ENCODE results near the gene CLIC6. TPM values are rescaled to one million over a fixed set of nuclear protein-coding genes. Genes with fewer than 3 reads are reported as not detected.
"Not testable (repeated sequence)": the region's sequence is repeated elsewhere in the genome, so short reads cannot be mapped to it uniquely, and the experiment has no call there.

CLIC6 gene
- polyA plus RNA-seq, 3 donors: not detected

- Histone ChIP-seq H2AFZ (ENCODE audit: insufficient read depth, low read depth, low read length, poor library complexity, severe bottlenecking) (no peak overlapping the region), H3K27ac (ENCODE audit: low read depth in 1 of 2, low read length in 2 of 2) (no peak overlapping the region), H4K20me1 (ENCODE audit: insufficient read depth, low read length) (no peaks in the 10 kb centered on the region), H3K36me3 (replicated peaks in 1 of 2; ENCODE audit: control insufficient read depth in 1 of 2, insufficient read depth in 2 of 2, low read length in 2 of 2) (no peaks in the 10 kb centered on the region), H3K4me1 (ENCODE audit: control insufficient read depth in 1 of 2, insufficient read depth in 2 of 2, low read length in 2 of 2) (no peaks in the 10 kb centered on the region), H3K9me3 (replicated peaks in 1 of 2; ENCODE audit: control insufficient read depth in 1 of 2, insufficient read depth in 1 of 2, low read length in 2 of 2) (no peaks in the 10 kb centered on the region), H3K27me3 (ENCODE audit: control insufficient read depth in 2 of 2, insufficient read depth in 2 of 2, low read length in 2 of 2) (no peaks in the 10 kb centered on the region), H3K4me2 (replicated peaks; ENCODE audit: extremely low read depth, low read length, poor library complexity, severe bottlenecking) (no peak overlapping the region), H3K4me3 (replicated peaks in 1 of 3; ENCODE audit: low read depth in 2 of 3, low read length in 3 of 3) (no peak overlapping the region), H3K9ac (ENCODE audit: insufficient read depth, low read length, poor library complexity, severe bottlenecking) (no peak overlapping the region), H3K79me2 (ENCODE audit: insufficient read depth, low read length) (no peaks in the 10 kb centered on the region)
- DNase-seq: no peak
- Mint-ChIP-seq H3K36me3 (no peaks in the 10 kb centered on the region), H3K27me3 (ENCODE audit: low read depth in 3 of 3) (peaks cover 5 to 11% (median 7%) of the 10 kb centered on the region in 3 donors), H3K9me3 (peaks cover 0 to 2% (median 0%) of the 10 kb centered on the region in 7 donors), H3K4me3 (no peak overlapping the region), H3K27ac (no peak overlapping the region), H3K4me1 (peaks cover 2% of the 10 kb centered on the region)
- 90% methylated on average over 2 of the region's 7 CpGs for whole genome bisulfite sequencing (ENCODE audit: insufficient coverage)
- intact Hi-C loops (cut with micrococcal nuclease): no loop called here
- no peak for TF ChIP-seq CTCF (IDR thresholded peaks at IDR 0.05)
Observed at GRCh38 chr21:34715985-34716596, 47.3 kb downstream of the CLIC6 start.

DNA sequence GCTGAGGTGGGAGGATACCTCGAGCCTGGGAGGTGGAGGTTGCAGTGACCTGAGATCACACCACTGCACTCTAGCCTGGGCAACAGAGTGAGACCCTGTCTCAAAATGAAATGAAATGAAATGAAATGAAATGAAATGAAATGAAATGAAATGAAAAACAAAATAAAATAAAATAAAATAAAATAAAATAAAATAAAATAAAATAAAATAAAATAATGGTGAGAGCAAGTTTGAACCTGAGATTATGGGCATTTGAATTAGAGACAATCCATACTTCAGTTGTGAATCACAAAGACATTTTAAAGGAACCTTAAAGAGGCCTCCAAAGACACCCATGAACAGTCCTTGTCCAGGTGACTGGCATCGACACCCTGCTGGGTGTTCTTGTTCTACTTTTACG is 49.7 kb downstream of the CLIC6 start:
- H3K79me2 ChIP-seq (ENCODE audit: insufficient read depth, low read length); H4K20me1 ChIP-seq (ENCODE audit: insufficient read depth, low read length); H3K36me3 ChIP-seq (replicated peaks in 1 of 2; ENCODE audit: control insufficient read depth in 1 of 2, insufficient read depth in 2 of 2, low read length in 2 of 2); intact Hi-C loops (cut with micrococcal nuclease); H3K27ac Mint-ChIP-seq; H3K9ac ChIP-seq (ENCODE audit: insufficient read depth, low read length, poor library complexity, severe bottlenecking); H3K4me2 ChIP-seq (replicated peaks; ENCODE audit: extremely low read depth, low read length, poor library complexity, severe bottlenecking); H3K4me3 ChIP-seq (replicated peaks in 1 of 3; ENCODE audit: low read depth in 2 of 3, low read length in 3 of 3); H3K4me1 Mint-ChIP-seq; H3K27ac ChIP-seq (ENCODE audit: low read depth in 1 of 2, low read length in 2 of 2); H3K36me3 Mint-ChIP-seq; H3K9me3 ChIP-seq (replicated peaks in 1 of 2; ENCODE audit: control insufficient read depth in 1 of 2, insufficient read depth in 1 of 2, low read length in 2 of 2); DNase-seq; H3K4me1 ChIP-seq (ENCODE audit: control insufficient read depth in 1 of 2, insufficient read depth in 2 of 2, low read length in 2 of 2); H2AFZ ChIP-seq (ENCODE audit: insufficient read depth, low read depth, low read length, poor library complexity, severe bottlenecking); H3K9me3 Mint-ChIP-seq; H3K4me3 Mint-ChIP-seq; H3K27me3 ChIP-seq (ENCODE audit: control insufficient read depth in 2 of 2, insufficient read depth in 2 of 2, low read length in 2 of 2): not testable (repeated sequence)
- no CpG with 5 or more reads among the region's 3 CpGs for WGBS (ENCODE audit: insufficient coverage)
- H3K27me3 Mint-ChIP-seq (ENCODE audit: low read depth in 3 of 3): peaks cover 5 to 11% (median 7%) of the 10 kb centered on the region in 3 donors
